Esophagus squamous epithelium (tissue), 5 donors: ENCODE measurements around the gene RABGAP1. TPM values are rescaled to one million over a fixed set of nuclear protein-coding genes. Genes with fewer than 3 reads are reported as not detected.

ENCODE experiments used
- DNase-seq: peaks from one replicate; lab custom pipeline; 2025; lab: John Stamatoyannopoulos, UW
- H3K27ac ChIP-seq, 4 donors: fragments of 200-600 bp; sonication (generic); one replicate each; pipeline ENCODE4 v1.5.1; 2016 to 2019; ENCODE audit warnings: mild to moderate bottlenecking in 1 of 4
- H3K27me3 ChIP-seq, 4 donors: fragments of 200-600 bp; sonication (generic); 1 replicate in 3 of 4; 2 replicates in 1 of 4; pipeline versions ENCODE4 v1.5.1 to v1.6.0; 2017 to 2021; ENCODE audit warnings: antibody characterized with exemption in 1 of 4
- H3K36me3 ChIP-seq, 3 donors: fragments of 200-600 bp; sonication (generic); one replicate each; pipeline ENCODE4 v1.5.1; 2016 to 2019
- H3K4me1 ChIP-seq, 3 donors: fragments of 200-600 bp; sonication (generic); one replicate each; pipeline ENCODE4 v1.5.1; 2017 to 2019
- H3K4me3 ChIP-seq, 4 donors: fragments of 200-600 bp; sonication (generic); 1 replicate in 3 of 4; 2 replicates in 1 of 4; pipeline ENCODE4 v1.5.1; 2016 to 2019; ENCODE audit warnings: mild to moderate bottlenecking in 2 of 4, moderate library complexity in 1 of 4
- H3K9me3 ChIP-seq, 3 donors: fragments of 200-600 bp; sonication (generic); one replicate each; pipeline ENCODE4 v1.5.1; 2016 to 2019
- CTCF ChIP-seq, 6 experiments: fragments of 450-650 bp in 4 of 6; fragments of 200-600 bp in 2 of 6; sonication (generic) in 2 of 6; IDR thresholded peaks; one replicate each; pipeline ENCODE4 v1.5.1; 2016 to 2019; ENCODE audit warnings: antibody characterized with exemption in 6 of 6, mild to moderate bottlenecking in 4 of 6, moderate library complexity in 4 of 6
- POLR2A ChIP-seq, 4 donors: fragments of 450-650 bp; IDR thresholded peaks; one replicate each; pipeline ENCODE4 v1.6.1; 2017; ENCODE audit warnings: antibody characterized with exemption in 4 of 4, mild to moderate bottlenecking in 4 of 4, moderate library complexity in 3 of 4
- WGBS, 2 donors: methylation state at CpG; one replicate each; pipeline ENCODE4 v1.1.5; 2018; 5-methylcytosine and 5-hydroxymethylcytosine counted together
- intact Hi-C: fragments of 100-400 bp; cut with DNase I; formaldehyde crosslinking; loops from one replicate; pipeline ENCODE4 v1.15.0; 2022
- total RNA-seq, 4 donors: library from RNA; depleted of rRNA; stranded (reverse); fragments of >200 nt; gene quantifications; one replicate each; pipeline ENCODE4 v1.1.0, GENCODE V29; 2016
- donor health status: DM: yes; HTN: yes; CAD: no.

RABGAP1 gene
- total RNA-seq, 4 donors from 2014 or later: 28.4 to 57.4 (median 33.6) TPM

GRCh38 chr9:123002754-123003153 is 61.9 kb downstream of the RABGAP1 start:
- DNase-seq: no peak
- H3K36me3 ChIP-seq: peaks cover 0 to 97% (median 0%) of the 10 kb centered on the region in 3 donors
- TF ChIP-seq POLR2A (IDR thresholded peaks at IDR 0.05) (no peak), CTCF (IDR thresholded peaks at IDR 0.05) (no peak)
- H3K27me3 ChIP-seq: no peaks in the 10 kb centered on the region
- intact Hi-C loops: no loop called here
- peak overlapping the region; percentile 5 to 63 (median 13) for H3K27ac ChIP-seq
- no peaks in the 10 kb centered on the region for H3K9me3 ChIP-seq
- peaks cover 0 to 16% (median 0%) of the 10 kb centered on the region in 3 donors for H3K4me1 ChIP-seq
- no peak overlapping the region for H3K4me3 ChIP-seq
- WGBS, 2 donors: 40 to 52% methylated on average over 5 of the region's 5 CpGs

- Histone ChIP-seq H3K4me1 (peaks cover 0 to 16% (median 0%) of the 10 kb centered on the region in 3 donors), H3K9me3 (no peaks in the 10 kb centered on the region), H3K27ac (peak overlapping the region in 2 of 4 donors; percentile 10 to 63), H3K36me3 (peaks cover 0 to 90% (median 0%) of the 10 kb centered on the region in 3 donors), H3K4me3 (no peak overlapping the region), H3K27me3 (no peaks in the 10 kb centered on the region)
- no peak for DNase-seq
- WGBS, 2 donors: 63 to 78% methylated on average over 2 of the region's 2 CpGs
- TF ChIP-seq CTCF (IDR thresholded peaks at IDR 0.05): no peak
- TF ChIP-seq POLR2A (IDR thresholded peaks at IDR 0.05): no peak
- intact Hi-C loops: no loop called here
These were observed 62.6 kb downstream of the RABGAP1 start for GRCh38 chr9:123003466-123003865.

GRCh38 chr9:123005964-123006363 is 65.1 kb downstream of the RABGAP1 start:
- TF ChIP-seq CTCF (IDR thresholded peaks at IDR 0.05) (no peak), POLR2A (IDR thresholded peaks at IDR 0.05) (no peak)
- 71 to 91% methylated on average over 1 of the region's 1 CpG for WGBS, 2 donors

GRCh38 chr9:123007269-123007668 is 66.4 kb downstream of the RABGAP1 start:
- intact Hi-C loops: no loop called here
- peaks cover 0 to 83% (median 3%) of the 10 kb centered on the region in 3 donors for H3K36me3 ChIP-seq
- no peaks in the 10 kb centered on the region for H3K9me3 ChIP-seq
- H3K27ac ChIP-seq: no peak overlapping the region
- DNase-seq: no peak
- no peak overlapping the region for H3K4me3 ChIP-seq
- no peaks in the 10 kb centered on the region for H3K27me3 ChIP-seq
- H3K4me1 ChIP-seq: peaks cover 0 to 16% (median 0%) of the 10 kb centered on the region in 3 donors
- WGBS, 2 donors: 71 to 87% methylated on average over 5 of the region's 5 CpGs
- TF ChIP-seq POLR2A (IDR thresholded peaks at IDR 0.05) (no peak), CTCF (IDR thresholded peaks at IDR 0.05) (no peak)

More at GRCh38 chr9:123005964-123006363, 65.1 kb downstream of the RABGAP1 start:
- no peak for DNase-seq
- H3K4me1 ChIP-seq: peaks cover 0 to 16% (median 0%) of the 10 kb centered on the region in 3 donors
- intact Hi-C loops: no loop called here
- no peaks in the 10 kb centered on the region for H3K27me3 ChIP-seq
- H3K9me3 ChIP-seq: no peaks in the 10 kb centered on the region
- no peak overlapping the region for H3K27ac ChIP-seq
- peaks cover 0 to 83% (median 0%) of the 10 kb centered on the region in 3 donors for H3K36me3 ChIP-seq
- H3K4me3 ChIP-seq: no peak overlapping the region

GRCh38 chr9:123008909-123009308 is 68.1 kb downstream of the RABGAP1 start:
- H3K27me3 ChIP-seq: no peaks in the 10 kb centered on the region
- H3K4me3 ChIP-seq: no peak overlapping the region
- peaks cover 0 to 2% (median 0%) of the 10 kb centered on the region in 3 donors for H3K4me1 ChIP-seq
- no peak overlapping the region for H3K27ac ChIP-seq
- intact Hi-C loops: no loop called here
- TF ChIP-seq CTCF (IDR thresholded peaks at IDR 0.05) (no peak), POLR2A (IDR thresholded peaks at IDR 0.05) (no peak)
- H3K36me3 ChIP-seq: peaks cover 0 to 83% (median 3%) of the 10 kb centered on the region in 3 donors
- H3K9me3 ChIP-seq: no peaks in the 10 kb centered on the region
- DNase-seq: no peak
